ENCODE results near the gene ACE.

The ACE gene

DNA sequence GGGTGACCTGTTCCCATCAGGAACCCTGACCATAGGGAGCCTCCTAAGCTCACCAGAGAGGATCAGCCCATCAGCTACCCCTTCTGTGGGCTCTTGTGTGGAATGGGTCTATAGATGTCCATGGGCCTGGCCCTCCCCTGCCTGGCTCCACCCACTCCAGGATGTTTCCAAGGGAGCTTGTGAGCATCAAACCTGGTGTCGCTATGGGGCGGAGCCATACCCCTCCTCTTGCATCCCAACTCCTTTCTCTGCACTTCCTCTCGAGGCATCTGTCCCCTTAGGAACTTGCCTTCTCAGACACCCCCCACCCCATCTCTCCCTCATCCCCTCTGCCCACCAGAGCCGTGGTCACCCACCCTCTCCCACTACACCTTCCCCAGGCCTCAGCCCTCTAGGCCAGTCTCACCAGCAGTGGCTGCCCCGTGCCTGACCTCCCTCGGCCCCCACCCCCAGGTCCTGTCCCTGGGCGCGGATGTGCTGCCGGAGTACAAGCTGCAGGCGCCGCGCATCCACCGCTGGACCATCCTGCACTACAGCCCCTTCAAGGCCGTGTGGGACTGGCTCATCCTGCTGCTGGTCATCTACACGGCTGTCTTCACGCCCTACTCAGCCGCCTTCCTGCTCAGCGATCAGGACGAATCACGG, 56.7 kb downstream of the ACE start:
- no peak for FAIRE-seq
- DNase-seq (ENCODE audit: insufficient read length, low spot score): no peak

GRCh38 chr17:63534078-63534570, 57.3 kb downstream of the ACE start:
- FAIRE-seq (no peak), DNase-seq (ENCODE audit: insufficient read length, low spot score) (no peak)

DNA sequence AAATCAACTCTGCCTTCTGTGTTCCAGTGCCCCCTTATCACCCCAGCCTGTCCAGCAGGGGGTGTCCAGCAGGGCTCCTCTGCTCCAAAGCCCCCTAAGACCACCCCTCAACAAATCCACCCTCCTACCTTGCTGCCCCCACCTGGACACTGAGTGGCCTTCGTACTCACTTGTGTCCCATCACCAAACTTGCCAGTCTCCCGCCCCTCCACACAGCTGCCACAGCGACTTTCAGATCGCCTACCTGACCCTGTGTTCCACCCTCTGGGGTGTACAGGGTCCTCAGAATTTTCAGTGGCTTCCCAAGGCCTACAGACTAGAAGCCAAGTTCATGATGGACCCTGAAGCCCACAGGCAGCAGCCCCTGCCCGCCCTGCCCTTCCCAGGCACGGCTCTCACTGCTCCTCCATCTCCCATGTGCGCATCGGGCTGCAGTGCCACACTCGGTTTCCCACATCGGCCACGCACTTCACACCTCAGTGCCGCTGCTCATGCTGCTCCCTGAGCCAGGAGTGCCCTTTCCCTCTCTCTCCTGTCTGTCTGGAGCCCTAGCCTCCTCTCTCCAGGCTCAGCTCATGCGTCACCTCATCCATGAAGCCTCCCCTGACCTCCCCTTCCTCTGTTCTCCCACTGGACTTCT, 58.1 kb downstream of the ACE start:
- FAIRE-seq (no peak), DNase-seq (ENCODE audit: insufficient read length, low spot score) (no peak)

GRCh38 chr17:63535640-63536039, 58.8 kb downstream of the ACE start:
- FAIRE-seq: no peak

DNA sequence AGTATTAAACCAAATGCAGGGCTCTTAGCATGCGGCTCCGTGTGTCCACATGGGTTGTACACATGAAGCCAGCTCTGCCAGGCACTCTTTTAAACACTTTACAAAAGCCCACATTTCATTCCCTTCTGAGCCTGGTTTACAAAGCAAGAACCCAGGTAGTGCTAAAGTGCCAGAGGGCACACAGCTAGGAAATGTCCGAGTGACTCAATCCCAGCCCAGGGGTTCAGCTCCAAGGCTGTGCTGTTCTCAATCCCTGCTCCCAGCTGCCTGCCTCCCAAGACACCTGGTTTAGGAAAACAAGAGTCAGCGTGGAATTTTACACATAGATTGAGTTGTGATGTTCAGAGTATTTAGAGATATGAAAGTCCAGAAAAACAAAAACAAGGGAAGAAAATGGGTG, 60.1 kb downstream of the ACE start:
- DNase-seq (ENCODE audit: insufficient read length, low spot score): no peak
- no peak for FAIRE-seq

More at GRCh38 chr17:63535640-63536039, 58.8 kb downstream of the ACE start:
- no peak for DNase-seq (ENCODE audit: insufficient read length, low spot score)

DNA sequence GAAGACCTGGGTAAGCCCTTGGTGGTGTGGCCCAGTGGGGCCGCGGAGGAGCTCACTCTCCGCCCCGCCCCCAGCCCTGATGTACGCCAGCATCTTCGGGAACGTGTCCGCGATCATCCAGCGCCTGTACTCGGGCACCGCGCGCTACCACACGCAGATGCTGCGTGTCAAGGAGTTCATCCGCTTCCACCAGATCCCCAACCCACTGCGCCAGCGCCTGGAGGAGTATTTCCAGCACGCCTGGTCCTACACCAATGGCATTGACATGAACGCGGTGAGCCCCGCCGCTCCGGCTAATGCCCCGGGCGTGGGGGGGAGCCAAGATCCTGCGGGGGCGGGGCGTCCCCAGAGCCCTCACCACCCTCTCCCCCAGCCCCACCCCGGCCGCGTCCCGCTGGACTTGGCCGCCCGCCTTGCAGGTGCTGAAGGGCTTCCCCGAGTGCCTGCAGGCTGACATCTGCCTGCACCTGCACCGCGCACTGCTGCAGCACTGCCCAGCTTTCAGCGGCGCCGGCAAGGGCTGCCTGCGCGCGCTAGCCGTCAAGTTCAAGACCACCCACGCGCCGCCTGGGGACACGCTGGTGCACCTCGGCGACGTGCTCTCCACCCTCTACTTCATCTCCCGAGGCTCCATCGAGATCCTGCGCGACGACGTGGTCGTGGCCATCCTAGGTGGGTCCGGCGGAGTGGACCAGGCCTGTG, 61.3 kb downstream of the ACE start:
- FAIRE-seq: no peak

GRCh38 chr17:63538693-63539595, 62.1 kb downstream of the ACE start:
- no peak for FAIRE-seq
- no peak for DNase-seq (ENCODE audit: insufficient read length, low spot score)

More for the DNA sequence above, 61.3 kb downstream of the ACE start:
- no peak for DNase-seq (ENCODE audit: insufficient read length, low spot score)

DNA sequence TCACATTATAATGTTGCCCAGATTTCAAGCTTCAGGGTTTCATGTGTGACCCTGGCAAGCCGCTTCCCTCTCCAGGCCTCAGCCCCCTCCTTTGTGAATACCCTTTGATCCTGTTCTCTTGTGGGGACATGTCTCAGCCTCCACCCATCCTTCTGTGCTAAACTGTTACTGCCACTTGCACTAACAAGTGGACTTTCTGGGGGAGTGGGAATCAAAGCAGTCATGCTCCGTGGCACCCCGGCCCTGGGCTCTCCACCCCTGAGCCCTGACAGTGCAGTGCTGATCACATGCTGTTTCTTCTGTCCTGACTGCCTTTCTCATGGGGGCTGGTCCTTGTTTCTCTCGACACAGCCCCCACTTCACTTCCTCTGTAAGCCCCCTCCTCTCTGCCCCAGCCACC, 63.7 kb downstream of the ACE start:
- FAIRE-seq (no peak), DNase-seq (ENCODE audit: insufficient read length, low spot score) (no peak)

- FAIRE-seq (no peak), DNase-seq (ENCODE audit: insufficient read length, low spot score) (no peak)
These were observed 65.3 kb downstream of the ACE start for GRCh38 chr17:63542218-63542545.

DNA sequence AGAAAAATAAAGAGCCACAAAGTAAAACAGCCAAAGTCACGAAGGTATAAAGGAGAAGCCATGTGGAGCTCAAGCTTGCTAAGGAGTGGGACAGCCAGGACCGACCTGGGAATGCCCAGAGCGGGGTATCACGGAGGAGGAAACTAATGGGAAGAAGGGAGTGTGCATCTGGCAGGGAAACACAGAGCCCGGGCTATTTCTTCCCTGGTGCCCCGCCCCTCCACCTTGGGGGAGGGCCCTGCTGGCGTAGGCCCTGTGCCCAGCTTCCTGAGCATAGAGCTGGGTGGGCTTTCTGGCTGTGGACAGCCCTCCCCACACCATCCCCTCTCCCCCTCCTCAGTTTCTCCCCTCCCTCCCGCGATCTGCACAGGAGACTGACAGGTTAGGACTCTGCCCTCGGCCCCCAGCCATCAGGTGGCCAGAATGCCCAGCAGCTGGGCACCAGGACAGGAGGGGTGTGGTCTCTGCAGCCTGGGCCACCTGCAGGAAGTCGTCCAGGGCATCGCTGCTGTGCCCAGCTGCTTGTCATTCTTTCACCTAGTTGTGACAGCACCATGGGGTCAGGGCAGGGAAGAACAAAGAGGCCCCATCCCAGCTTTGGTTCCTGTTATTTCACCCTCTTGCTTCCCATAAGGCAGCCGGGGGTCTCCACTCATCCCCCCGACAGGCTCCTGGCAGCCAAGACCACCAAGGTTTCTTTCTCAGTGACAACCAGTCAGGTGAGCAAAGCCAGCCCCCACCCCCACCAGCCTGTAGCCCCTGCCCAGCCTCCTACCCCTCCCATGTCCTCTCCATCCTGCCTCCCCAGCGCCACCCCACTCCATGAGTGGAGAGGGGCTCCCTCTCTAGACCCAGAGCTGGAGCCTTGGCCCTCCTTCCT, 66.3 kb downstream of the ACE start:
- FAIRE-seq (no peak), DNase-seq (ENCODE audit: insufficient read length, low spot score) (no peak)

DNA sequence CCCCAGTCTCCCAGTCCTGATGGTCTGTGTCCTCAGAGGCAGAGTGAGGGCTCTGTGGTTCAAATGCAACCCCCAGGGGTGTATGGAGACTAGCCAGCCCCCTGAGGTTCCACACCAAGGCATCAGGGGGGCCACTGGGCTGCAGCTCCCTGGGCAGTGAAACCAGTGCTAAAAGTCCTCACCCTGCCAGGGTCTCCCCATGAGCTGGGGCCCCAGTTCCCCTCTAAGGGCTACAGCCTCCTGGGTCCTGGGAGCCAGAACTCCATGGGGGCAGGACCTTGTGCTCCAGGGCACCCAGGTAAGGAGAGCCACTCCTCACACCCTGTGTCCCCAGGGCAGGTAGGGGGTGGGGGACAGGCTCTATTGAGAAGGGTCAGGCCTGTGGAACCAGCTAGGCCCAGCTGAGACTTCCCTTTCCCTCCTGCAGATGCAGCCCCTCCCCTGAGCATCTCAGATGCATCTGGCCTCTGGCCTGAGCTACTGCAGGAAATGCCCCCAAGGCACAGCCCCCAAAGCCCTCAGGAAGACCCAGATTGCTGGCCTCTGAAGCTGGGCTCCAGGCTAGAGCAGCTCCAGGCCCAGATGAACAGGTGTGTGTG, 67.1 kb downstream of the ACE start:
- FAIRE-seq (no peak), DNase-seq (ENCODE audit: insufficient read length, low spot score) (no peak)

GRCh38 chr17:63544467-63545301, 67.8 kb downstream of the ACE start:
- FAIRE-seq: no peak

DNA sequence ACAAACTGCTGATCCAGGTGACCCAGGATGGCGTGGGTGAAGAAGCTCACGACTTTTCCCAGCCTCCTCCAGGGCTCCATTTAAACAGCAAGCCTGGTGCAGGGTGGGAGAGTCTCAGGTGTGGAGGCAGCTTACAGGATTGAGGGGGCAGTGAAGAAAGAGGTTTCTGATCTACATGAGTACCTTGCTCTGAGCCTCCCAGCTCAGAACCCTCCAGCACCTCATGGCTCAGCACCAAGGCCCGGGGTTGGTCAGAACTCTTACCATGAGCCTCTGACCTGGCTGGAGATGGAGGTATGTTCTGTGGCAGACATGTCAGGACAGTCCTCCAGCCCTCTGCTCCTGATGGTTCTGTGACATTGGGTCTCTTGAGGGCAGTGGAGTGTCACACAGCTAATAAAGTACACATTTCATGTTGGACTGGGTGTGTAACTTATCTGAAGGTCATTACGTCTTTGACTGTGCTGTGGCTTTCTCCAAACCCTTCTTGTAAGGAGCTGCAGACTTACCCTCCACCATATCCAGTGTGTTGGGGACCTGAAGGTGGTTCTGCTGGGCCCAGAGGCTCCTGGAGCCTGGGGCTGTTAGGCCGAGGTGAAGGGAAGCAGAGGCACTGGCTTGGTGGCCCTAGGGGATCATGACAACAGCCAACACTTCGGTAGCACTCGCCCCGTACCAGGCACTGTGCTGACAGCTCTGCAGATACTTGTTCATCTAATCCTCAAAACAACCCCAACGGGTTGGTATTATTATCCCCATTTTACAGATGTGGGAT, 69.6 kb downstream of the ACE start:
- no peak for FAIRE-seq
- no peak for DNase-seq (ENCODE audit: insufficient read length, low spot score)

More at GRCh38 chr17:63544467-63545301, 67.8 kb downstream of the ACE start:
- no peak for DNase-seq (ENCODE audit: insufficient read length, low spot score)

DNA sequence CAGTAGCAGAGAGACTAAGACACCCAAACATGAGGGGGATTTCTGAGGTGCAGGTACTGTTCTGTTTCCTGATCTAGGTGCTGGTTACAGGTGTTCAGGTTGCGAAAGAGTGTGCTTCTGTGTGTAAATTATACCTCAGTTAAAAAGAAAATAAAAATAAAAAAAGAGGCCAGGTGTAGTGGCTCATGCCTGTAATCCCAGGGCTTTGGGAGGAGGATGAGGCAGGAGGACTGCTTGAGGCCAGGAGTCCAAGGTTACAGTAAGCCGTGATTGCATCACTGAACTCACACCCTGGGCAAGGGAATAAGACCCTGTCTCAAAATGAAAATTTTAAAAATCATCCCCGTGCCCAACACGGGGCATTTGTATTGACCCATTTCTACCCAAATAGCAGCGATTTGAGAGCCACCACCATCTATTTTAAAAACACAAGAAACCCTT, 70.2 kb downstream of the ACE start:
- FAIRE-seq: no peak

More for the DNA sequence above, 70.2 kb downstream of the ACE start:
- DNase-seq (ENCODE audit: insufficient read length, low spot score): no peak
